Central memory CD8-positive, alpha-beta T cell (primary cell): ENCODE data around the gene LCE1F.

Source experiments
- ATAC-seq: fragments of 150-1000 bp; cut with Tn5 transposase; replicated peaks from 2 replicates; pipeline ENCODE4 v1.10.0; 2022; ENCODE audit warnings: mild to moderate bottlenecking, moderate FRiP score, moderate number of reproducible peaks; ENCODE audit not compliant: poor library complexity, severe bottlenecking; ENCODE audit errors: extremely low read depth
- DNase-seq, 2 donors: peaks; one replicate each; pipeline ENCODE4 v3.0.0; 2021; ENCODE audit warnings: low spot score in 2 of 2
- H3K27ac Mint-ChIP-seq: one replicate; pipeline ENCODE4 v1.8.0; 2022; ENCODE audit warnings: low read depth, mild to moderate bottlenecking, moderate library complexity, mixed read lengths
- H3K27me3 Mint-ChIP-seq: one replicate; pipeline ENCODE4 v1.8.0; 2022; ENCODE audit warnings: mixed read lengths
- H3K36me3 Mint-ChIP-seq: one replicate; pipeline ENCODE4 v1.8.0; 2022; ENCODE audit warnings: mild to moderate bottlenecking, moderate library complexity, mixed read lengths; ENCODE audit not compliant: insufficient read depth
- H3K4me1 Mint-ChIP-seq: one replicate; pipeline ENCODE4 v1.8.0; 2022; ENCODE audit warnings: mixed read lengths
- H3K4me3 Mint-ChIP-seq: one replicate; pipeline ENCODE4 v1.8.0; 2022; ENCODE audit warnings: mild to moderate bottlenecking, moderate library complexity, mixed read lengths
- H3K9me3 Mint-ChIP-seq: one replicate; pipeline ENCODE4 v1.8.0; 2022; ENCODE audit warnings: mixed read lengths

LCE1F gene

GRCh38 chr1:152756872-152757271 lies 18.1 kb upstream of the LCE1F start:
- ATAC-seq (no peak), DNase-seq (no peak)
- Mint-ChIP-seq H3K4me1 (no peaks in the 10 kb centered on the region), H3K4me3 (no peak overlapping the region), H3K27me3 (peaks cover 80% of the 10 kb centered on the region), H3K9me3 (no peaks in the 10 kb centered on the region), H3K27ac (no peak overlapping the region), H3K36me3 (no peaks in the 10 kb centered on the region)

- DNase-seq (no peak), ATAC-seq (no peak)
- Mint-ChIP-seq H3K9me3 (no peaks in the 10 kb centered on the region), H3K27ac (no peak within 1 kb of the TSS), H3K4me3 (no peak within 1 kb of the TSS), H3K36me3 (no peaks in the 10 kb centered on the region), H3K4me1 (no peaks in the 10 kb centered on the region), H3K27me3 (peaks cover 80% of the 10 kb centered on the region)
Measured at GRCh38 chr1:152757747-152758146, 17.2 kb upstream of the LCE1F start, which contains the start of gene KPRP. TSS of gene KPRP (plus strand) at chr1:152758025. CDS start at chr1:152759589, 1,564 bp downstream.

GRCh38 chr1:152758636-152759035 lies 16.3 kb upstream of the LCE1F start:
- Mint-ChIP-seq H3K27ac (no peak overlapping the region), H3K9me3 (no peaks in the 10 kb centered on the region), H3K4me1 (no peaks in the 10 kb centered on the region), H3K36me3 (no peaks in the 10 kb centered on the region), H3K27me3 (peaks cover 76% of the 10 kb centered on the region), H3K4me3 (no peak overlapping the region)
- DNase-seq (no peak), ATAC-seq (no peak)

- no peak overlapping the region for H3K27ac Mint-ChIP-seq
- no peaks in the 10 kb centered on the region for H3K36me3 Mint-ChIP-seq
- H3K4me3 Mint-ChIP-seq, result no peak overlapping the region
- H3K9me3 Mint-ChIP-seq, result no peaks in the 10 kb centered on the region
- DNase-seq, result no peak
- no peaks in the 10 kb centered on the region for H3K4me1 Mint-ChIP-seq
- H3K27me3 Mint-ChIP-seq, result peaks cover 69% of the 10 kb centered on the region
- no peak for ATAC-seq
Measured at GRCh38 chr1:152759453-152760173, 15.3 kb upstream of the LCE1F start.

GRCh38 chr1:152760551-152761190 lies 14.3 kb upstream of the LCE1F start:
- no peak for ATAC-seq
- H3K27ac Mint-ChIP-seq, result no peak overlapping the region
- H3K27me3 Mint-ChIP-seq, result peaks cover 69% of the 10 kb centered on the region
- DNase-seq, result no peak
- H3K4me1 Mint-ChIP-seq, result no peaks in the 10 kb centered on the region
- H3K36me3 Mint-ChIP-seq, result no peaks in the 10 kb centered on the region
- H3K4me3 Mint-ChIP-seq, result no peak overlapping the region
- H3K9me3 Mint-ChIP-seq, result no peaks in the 10 kb centered on the region

GRCh38 chr1:152761609-152762213 lies 13.2 kb upstream of the LCE1F start:
- ATAC-seq, result no peak
- Mint-ChIP-seq H3K4me1 (no peaks in the 10 kb centered on the region), H3K27me3 (peaks cover 64% of the 10 kb centered on the region), H3K4me3 (no peak overlapping the region), H3K36me3 (no peaks in the 10 kb centered on the region), H3K9me3 (no peaks in the 10 kb centered on the region), H3K27ac (no peak overlapping the region)
- DNase-seq, result no peak

- no peak for ATAC-seq
Measured at GRCh38 chr1:152768847-152769533, 6.0 kb upstream of the LCE1F start.

GRCh38 chr1:152770411-152770810 lies 4.5 kb upstream of the LCE1F start:
- Mint-ChIP-seq H3K27me3 (peaks cover 48% of the 10 kb centered on the region), H3K4me3 (no peak overlapping the region), H3K27ac (no peak overlapping the region)

More at GRCh38 chr1:152768847-152769533, 6.0 kb upstream of the LCE1F start:
- H3K36me3 Mint-ChIP-seq, result no peaks in the 10 kb centered on the region
- no peak overlapping the region for H3K27ac Mint-ChIP-seq
- no peaks in the 10 kb centered on the region for H3K9me3 Mint-ChIP-seq
- DNase-seq, result no peak
- H3K4me3 Mint-ChIP-seq, result no peak overlapping the region
- peaks cover 43% of the 10 kb centered on the region for H3K27me3 Mint-ChIP-seq
- no peaks in the 10 kb centered on the region for H3K4me1 Mint-ChIP-seq

GRCh38 chr1:152776361-152776760 lies 1.4 kb downstream of the LCE1F start:
- H3K36me3 Mint-ChIP-seq, result no peaks in the 10 kb centered on the region
- ATAC-seq, result no peak
- no peak for DNase-seq
- no peak overlapping the region for H3K27ac Mint-ChIP-seq
- H3K9me3 Mint-ChIP-seq, result no peaks in the 10 kb centered on the region
- H3K27me3 Mint-ChIP-seq, result peaks cover 66% of the 10 kb centered on the region
- H3K4me3 Mint-ChIP-seq, result no peak overlapping the region
- H3K4me1 Mint-ChIP-seq, result no peaks in the 10 kb centered on the region

More at GRCh38 chr1:152770411-152770810, 4.5 kb upstream of the LCE1F start:
- Mint-ChIP-seq H3K36me3 (no peaks in the 10 kb centered on the region), H3K4me1 (no peaks in the 10 kb centered on the region), H3K9me3 (no peaks in the 10 kb centered on the region)
- no peak for DNase-seq
- no peak for ATAC-seq

- no peak overlapping the region for H3K4me3 Mint-ChIP-seq
- H3K4me1 Mint-ChIP-seq, result no peaks in the 10 kb centered on the region
- no peaks in the 10 kb centered on the region for H3K36me3 Mint-ChIP-seq
- H3K27ac Mint-ChIP-seq, result no peak overlapping the region
- peaks cover 72% of the 10 kb centered on the region for H3K27me3 Mint-ChIP-seq
- no peak for DNase-seq
- ATAC-seq, result no peak
- no peaks in the 10 kb centered on the region for H3K9me3 Mint-ChIP-seq
Measured at GRCh38 chr1:152777510-152778137, 2.7 kb downstream of the LCE1F start.

- ATAC-seq, result no peak
- H3K4me1 Mint-ChIP-seq, result no peaks in the 10 kb centered on the region
- no peak overlapping the region for H3K27ac Mint-ChIP-seq
- no peak for DNase-seq
- no peak overlapping the region for H3K4me3 Mint-ChIP-seq
- no peaks in the 10 kb centered on the region for H3K36me3 Mint-ChIP-seq
- H3K9me3 Mint-ChIP-seq, result no peaks in the 10 kb centered on the region
- peaks cover 81% of the 10 kb centered on the region for H3K27me3 Mint-ChIP-seq
Measured at GRCh38 chr1:152783095-152783494, 8.2 kb downstream of the LCE1F start.

- no peak within 1 kb of the TSS for H3K27ac Mint-ChIP-seq
- no peak for ATAC-seq
Measured at GRCh38 chr1:152786077-152786476, 11.1 kb downstream of the LCE1F start, which contains the start of gene LCE1E. TSS of gene LCE1E (plus strand) at chr1:152786257. CDS start at chr1:152787300, 1,043 bp downstream.

More at GRCh38 chr1:152786077-152786476, 11.1 kb downstream of the LCE1F start, which contains the start of gene LCE1E:
- no peaks in the 10 kb centered on the region for H3K4me1 Mint-ChIP-seq
- no peak for DNase-seq
- no peak within 1 kb of the TSS for H3K4me3 Mint-ChIP-seq
- peaks cover 64% of the 10 kb centered on the region for H3K27me3 Mint-ChIP-seq
- no peaks in the 10 kb centered on the region for H3K9me3 Mint-ChIP-seq
- H3K36me3 Mint-ChIP-seq, result no peaks in the 10 kb centered on the region
